CD4-positive, alpha-beta T cell treated with Interleukin-12 subunit alpha and Interleukin-12 subunit beta, for 1 hour (primary cell): ENCODE measurements around the gene FMNL2.

ENCODE experiments used
- DNase-seq: peaks from one replicate; pipeline ENCODE4 v3.0.0-alpha.2; 2020

The FMNL2 gene

GRCh38 chr2:152674334-152674733 lies 339.4 kb downstream of the FMNL2 start:
- no peak for DNase-seq

- DNase-seq = no peak
These were observed 341.5 kb downstream of the FMNL2 start for GRCh38 chr2:152676461-152676860.

GRCh38 chr2:152678808-152679207 lies 343.8 kb downstream of the FMNL2 start:
- DNase-seq = no peak

- no peak for DNase-seq
These were observed 347.7 kb downstream of the FMNL2 start for GRCh38 chr2:152682663-152683062.

GRCh38 chr2:152683400-152683799 lies 348.4 kb downstream of the FMNL2 start:
- DNase-seq = no peak

- no peak for DNase-seq
These were observed 351.3 kb downstream of the FMNL2 start for GRCh38 chr2:152686321-152686720.

GRCh38 chr2:152693033-152693432 lies 358.1 kb downstream of the FMNL2 start:
- no peak for DNase-seq

GRCh38 chr2:152694161-152694661 lies 359.2 kb downstream of the FMNL2 start:
- DNase-seq = peak; percentile 59

- no peak for DNase-seq
These were observed 360.8 kb downstream of the FMNL2 start for GRCh38 chr2:152695763-152696162.

- no peak for DNase-seq
These were observed 361.5 kb downstream of the FMNL2 start for GRCh38 chr2:152696476-152696875.
